ENCODE data around the gene COA5.

DNA sequence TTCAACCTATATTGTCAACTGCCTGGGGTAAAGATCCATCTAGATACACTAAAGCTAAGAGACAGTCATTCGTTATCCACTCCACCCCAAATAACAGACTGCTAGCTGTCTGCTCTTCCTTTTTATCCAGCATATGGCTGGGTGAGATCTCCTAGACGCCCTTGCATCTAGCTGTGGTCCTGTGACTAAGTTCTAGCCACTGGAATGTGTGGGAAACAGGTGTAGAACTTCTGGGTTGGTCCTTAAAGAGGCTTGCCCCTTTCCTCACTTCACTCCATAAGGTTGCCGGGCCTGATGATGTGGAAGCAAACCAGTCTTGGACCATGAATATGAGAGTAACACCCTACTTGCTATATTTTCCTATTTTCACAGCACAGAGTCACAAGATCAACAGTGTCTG lies 3.2 kb downstream of the COA5 start:
- TF ChIP-seq CTCF (IDR thresholded peaks at IDR 0.05): no peak
- TF ChIP-seq NRF1 (IDR thresholded peaks at IDR 0.05; ENCODE audit: low read depth, low read length): no peak
- TF ChIP-seq MXI1 (IDR thresholded peaks at IDR 0.05; ENCODE audit: low read depth, low read length): no peak
- no peak for TF ChIP-seq TCF12 (IDR thresholded peaks at IDR 0.05)
- no peak for TF ChIP-seq TEAD4 (IDR thresholded peaks at IDR 0.05; ENCODE audit: borderline replicate concordance, insufficient read depth)
- TF ChIP-seq POLR2AphosphoS5 (IDR thresholded peaks at IDR 0.05; ENCODE audit: low read depth, low read length): no peak
- TF ChIP-seq, protein P1, sequence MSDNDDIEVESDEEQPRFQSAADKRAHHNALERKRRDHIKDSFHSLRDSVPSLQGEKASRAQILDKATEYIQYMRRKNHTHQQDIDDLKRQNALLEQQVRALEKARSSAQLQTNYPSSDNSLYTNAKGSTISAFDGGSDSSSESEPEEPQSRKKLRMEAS (IDR thresholded peaks at IDR 0.05; ENCODE audit: low read depth): no peak
- no peak for TF ChIP-seq RAD21 (IDR thresholded peaks at IDR 0.05; ENCODE audit: low read length)
- no peak for TF ChIP-seq NFIC (IDR thresholded peaks at IDR 0.05; ENCODE audit: borderline replicate concordance)
- TF ChIP-seq, protein P2, sequence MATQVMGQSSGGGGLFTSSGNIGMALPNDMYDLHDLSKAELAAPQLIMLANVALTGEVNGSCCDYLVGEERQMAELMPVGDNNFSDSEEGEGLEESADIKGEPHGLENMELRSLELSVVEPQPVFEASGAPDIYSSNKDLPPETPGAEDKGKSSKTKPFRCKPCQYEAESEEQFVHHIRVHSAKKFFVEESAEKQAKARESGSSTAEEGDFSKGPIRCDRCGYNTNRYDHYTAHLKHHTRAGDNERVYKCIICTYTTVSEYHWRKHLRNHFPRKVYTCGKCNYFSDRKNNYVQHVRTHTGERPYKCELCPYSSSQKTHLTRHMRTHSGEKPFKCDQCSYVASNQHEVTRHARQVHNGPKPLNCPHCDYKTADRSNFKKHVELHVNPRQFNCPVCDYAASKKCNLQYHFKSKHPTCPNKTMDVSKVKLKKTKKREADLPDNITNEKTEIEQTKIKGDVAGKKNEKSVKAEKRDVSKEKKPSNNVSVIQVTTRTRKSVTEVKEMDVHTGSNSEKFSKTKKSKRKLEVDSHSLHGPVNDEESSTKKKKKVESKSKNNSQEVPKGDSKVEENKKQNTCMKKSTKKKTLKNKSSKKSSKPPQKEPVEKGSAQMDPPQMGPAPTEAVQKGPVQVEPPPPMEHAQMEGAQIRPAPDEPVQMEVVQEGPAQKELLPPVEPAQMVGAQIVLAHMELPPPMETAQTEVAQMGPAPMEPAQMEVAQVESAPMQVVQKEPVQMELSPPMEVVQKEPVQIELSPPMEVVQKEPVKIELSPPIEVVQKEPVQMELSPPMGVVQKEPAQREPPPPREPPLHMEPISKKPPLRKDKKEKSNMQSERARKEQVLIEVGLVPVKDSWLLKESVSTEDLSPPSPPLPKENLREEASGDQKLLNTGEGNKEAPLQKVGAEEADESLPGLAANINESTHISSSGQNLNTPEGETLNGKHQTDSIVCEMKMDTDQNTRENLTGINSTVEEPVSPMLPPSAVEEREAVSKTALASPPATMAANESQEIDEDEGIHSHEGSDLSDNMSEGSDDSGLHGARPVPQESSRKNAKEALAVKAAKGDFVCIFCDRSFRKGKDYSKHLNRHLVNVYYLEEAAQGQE (IDR thresholded peaks at IDR 0.05; ENCODE audit: low read depth, low read length): no peak
- TF ChIP-seq TAF1 (IDR thresholded peaks at IDR 0.05; ENCODE audit: borderline replicate concordance, low read depth, low read length): no peak
- TF ChIP-seq EZH2phosphoT487 (IDR thresholded peaks at IDR 0.05; ENCODE audit: borderline replicate concordance, low read depth): no peak
- TF ChIP-seq, protein P3, sequence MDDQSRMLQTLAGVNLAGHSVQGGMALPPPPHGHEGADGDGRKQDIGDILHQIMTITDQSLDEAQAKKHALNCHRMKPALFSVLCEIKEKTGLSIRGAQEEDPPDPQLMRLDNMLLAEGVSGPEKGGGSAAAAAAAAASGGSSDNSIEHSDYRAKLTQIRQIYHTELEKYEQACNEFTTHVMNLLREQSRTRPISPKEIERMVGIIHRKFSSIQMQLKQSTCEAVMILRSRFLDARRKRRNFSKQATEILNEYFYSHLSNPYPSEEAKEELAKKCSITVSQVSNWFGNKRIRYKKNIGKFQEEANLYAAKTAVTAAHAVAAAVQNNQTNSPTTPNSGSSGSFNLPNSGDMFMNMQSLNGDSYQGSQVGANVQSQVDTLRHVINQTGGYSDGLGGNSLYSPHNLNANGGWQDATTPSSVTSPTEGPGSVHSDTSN (IDR thresholded peaks at IDR 0.05): no peak
